Measurements from ENCODE around the gene AMPD3. TPM values are rescaled to one million over a fixed set of nuclear protein-coding genes. Genes with fewer than 3 reads are reported as not detected.

The AMPD3 gene
- total RNA-seq, 1 experiment from 2014 or later: 5.9 TPM

DNA sequence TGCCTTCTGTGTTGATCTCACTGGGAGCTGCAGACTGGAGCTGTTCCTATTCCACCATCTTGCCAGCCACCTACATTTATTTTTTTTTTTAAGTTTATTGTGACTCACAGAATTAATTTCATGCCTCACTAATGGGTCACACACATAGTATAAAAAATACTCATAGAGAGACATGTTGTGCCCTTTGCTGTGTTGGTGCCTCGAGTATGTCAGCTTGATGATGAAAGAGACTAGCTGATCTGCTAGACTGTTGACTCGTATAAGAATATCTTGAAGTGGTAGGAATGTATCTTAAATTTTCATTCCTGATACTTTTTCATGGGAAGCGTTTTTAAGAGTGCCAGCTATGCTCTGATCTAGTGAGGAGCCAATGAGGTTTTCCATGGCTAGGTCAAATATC, 28.6 kb upstream of the AMPD3 start:
- H3K56ac ChIP-seq (ENCODE audit: insufficient read length, low read depth, low read length): no peak overlapping the region
- H3K4me1 ChIP-seq (ENCODE audit: insufficient read depth, low read length): no peaks in the 10 kb centered on the region
- Mint-ChIP-seq H3K36me3 (ENCODE audit: insufficient read depth in 1 of 3, low read depth in 3 of 3) (peaks cover 0 to 9% (median 4%) of the 10 kb centered on the region in 3 experiments; a peak in 4 of 7 replicates), H3K9me3 (peaks cover 14 to 24% of the 10 kb centered on the region in 2 experiments; a peak in 4 of 5 replicates), H3K27ac (no peak overlapping the region), H3K4me1 (no peaks in the 10 kb centered on the region), H3K4me3 (no peak overlapping the region), H3K27me3 (ENCODE audit: low read depth) (peaks cover 8% of the 10 kb centered on the region; the same call in 1 of the 2 replicates)
- no peak overlapping the region for H3K4ac ChIP-seq (ENCODE audit: low read depth, low read length)
- H3K27ac ChIP-seq (ENCODE audit: insufficient read length, low read depth, low read length): no peak overlapping the region
- no peak overlapping the region for H4K91ac ChIP-seq (ENCODE audit: insufficient read length, low read depth, low read length)
- no peak overlapping the region for H3K9ac ChIP-seq (ENCODE audit: extremely low read depth, insufficient read length, low read length)
- no peak overlapping the region for H2AFZ ChIP-seq (ENCODE audit: low read length)
- H4K20me1 ChIP-seq (ENCODE audit: control insufficient read depth, insufficient read depth, insufficient read length): no peaks in the 10 kb centered on the region
- DNase-seq: no peak
- H2AK5ac ChIP-seq (ENCODE audit: insufficient read length, low read length): no peak overlapping the region
- H3K27me3 ChIP-seq (ENCODE audit: insufficient read depth, low read length): no peaks in the 10 kb centered on the region
- no peaks in the 10 kb centered on the region for H3K23me2 ChIP-seq (ENCODE audit: insufficient read length, low read depth, low read length, poor library complexity, severe bottlenecking)
- no peak overlapping the region for H3T11ph ChIP-seq (ENCODE audit: low read length)
- H3K18ac ChIP-seq (ENCODE audit: insufficient read length, low read depth, low read length): no peak overlapping the region
- H2BK15ac ChIP-seq (ENCODE audit: low read depth, low read length): no peak overlapping the region
- H3K79me2 ChIP-seq (ENCODE audit: insufficient read depth, low read length): no peaks in the 10 kb centered on the region
- H2BK20ac ChIP-seq (ENCODE audit: low read depth, low read length, poor library complexity, severe bottlenecking): no peak overlapping the region
- TF ChIP-seq, protein P1, sequence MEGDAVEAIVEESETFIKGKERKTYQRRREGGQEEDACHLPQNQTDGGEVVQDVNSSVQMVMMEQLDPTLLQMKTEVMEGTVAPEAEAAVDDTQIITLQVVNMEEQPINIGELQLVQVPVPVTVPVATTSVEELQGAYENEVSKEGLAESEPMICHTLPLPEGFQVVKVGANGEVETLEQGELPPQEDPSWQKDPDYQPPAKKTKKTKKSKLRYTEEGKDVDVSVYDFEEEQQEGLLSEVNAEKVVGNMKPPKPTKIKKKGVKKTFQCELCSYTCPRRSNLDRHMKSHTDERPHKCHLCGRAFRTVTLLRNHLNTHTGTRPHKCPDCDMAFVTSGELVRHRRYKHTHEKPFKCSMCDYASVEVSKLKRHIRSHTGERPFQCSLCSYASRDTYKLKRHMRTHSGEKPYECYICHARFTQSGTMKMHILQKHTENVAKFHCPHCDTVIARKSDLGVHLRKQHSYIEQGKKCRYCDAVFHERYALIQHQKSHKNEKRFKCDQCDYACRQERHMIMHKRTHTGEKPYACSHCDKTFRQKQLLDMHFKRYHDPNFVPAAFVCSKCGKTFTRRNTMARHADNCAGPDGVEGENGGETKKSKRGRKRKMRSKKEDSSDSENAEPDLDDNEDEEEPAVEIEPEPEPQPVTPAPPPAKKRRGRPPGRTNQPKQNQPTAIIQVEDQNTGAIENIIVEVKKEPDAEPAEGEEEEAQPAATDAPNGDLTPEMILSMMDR (conservative IDR thresholded peaks at IDR 0.05): no peak
- H2BK12ac ChIP-seq (ENCODE audit: insufficient read length, low read depth, low read length): no peak overlapping the region
- WGBS (ENCODE audit: extremely low coverage, insufficient read length, low lambda C conversion rate): no CpG with 5 or more reads among the region's 3 CpGs
- no peaks in the 10 kb centered on the region for H3K79me1 ChIP-seq (ENCODE audit: insufficient read depth, low read depth, low read length, poor library complexity, severe bottlenecking)
- no peak overlapping the region for H3K14ac ChIP-seq (ENCODE audit: insufficient read depth, low read length)
- no peak overlapping the region for H4K5ac ChIP-seq (ENCODE audit: insufficient read length, low read depth, low read length)
- no peak overlapping the region for H2BK5ac ChIP-seq (ENCODE audit: insufficient read length, low read length)
- H4K8ac ChIP-seq (replicated peaks; ENCODE audit: insufficient read length, low read depth, low read length): no peak overlapping the region
- H3K23ac ChIP-seq (ENCODE audit: insufficient read length, low read depth, low read length): no peak overlapping the region
- no peaks in the 10 kb centered on the region for H3K9me3 ChIP-seq (ENCODE audit: control insufficient read depth, low read depth, low read length)
- no peak overlapping the region for H2BK120ac ChIP-seq (ENCODE audit: low read depth, low read length, poor library complexity, severe bottlenecking)
- no peak overlapping the region for H3K4me2 ChIP-seq (ENCODE audit: insufficient read depth, insufficient read length, low read length)
